ENCODE measurements around the gene TUB. TPM values are rescaled to one million over a fixed set of nuclear protein-coding genes. Genes with fewer than 3 reads are reported as not detected.

TUB gene
- polyA plus RNA-seq: under 1 TPM; 0.71 to 0.78 TPM

GRCh38 chr11:8080674-8081590 is at the start of gene TUB:
Gene TUB (plus strand): TSS chr11:8081211. CDS start chr11:8081511, 300 bp downstream.
- H3K4me3 ChIP-seq (ENCODE audit: low read depth in 1 of 2, low read length in 2 of 2): peak within 1 kb of the TSS; percentile 37 to 66
- no peak within 1 kb of the TSS for H3K27ac ChIP-seq (ENCODE audit: low read depth in 2 of 2, low read length in 1 of 2)
- H3K36me3 ChIP-seq (ENCODE audit: control insufficient read depth in 2 of 2, insufficient read depth in 2 of 2, low read length in 1 of 2): no peaks in the 10 kb centered on the region
- H3K27me3 ChIP-seq (ENCODE audit: control insufficient read depth in 1 of 2, insufficient read depth in 2 of 2, low read length in 2 of 2): no peaks in the 10 kb centered on the region
- H3K9me3 ChIP-seq (ENCODE audit: control insufficient read depth in 2 of 2, insufficient read depth in 1 of 2, low read depth in 1 of 2, low read length in 1 of 2): no peaks in the 10 kb centered on the region
- H3K4me1 ChIP-seq (ENCODE audit: control insufficient read depth in 2 of 2, insufficient read depth in 2 of 2, low read length in 1 of 2): peaks cover 0 to 5% of the 10 kb centered on the region in 2 donors
- 1 to 2% methylated on average over 64 to 104 of the region's 104 CpGs for WGBS, 2 donors

GRCh38 chr11:8031248-8032115 is 49.5 kb upstream of the TUB start:
- Histone ChIP-seq H3K27me3 (ENCODE audit: control insufficient read depth in 1 of 2, insufficient read depth in 2 of 2, low read length in 2 of 2) (no peaks in the 10 kb centered on the region), H3K36me3 (ENCODE audit: control insufficient read depth in 2 of 2, insufficient read depth in 2 of 2, low read length in 1 of 2) (no peaks in the 10 kb centered on the region), H3K9me3 (ENCODE audit: control insufficient read depth in 2 of 2, insufficient read depth in 1 of 2, low read depth in 1 of 2, low read length in 1 of 2) (no peaks in the 10 kb centered on the region), H3K4me3 (ENCODE audit: low read depth in 1 of 2, low read length in 2 of 2) (no peak overlapping the region), H3K4me1 (ENCODE audit: control insufficient read depth in 2 of 2, insufficient read depth in 2 of 2, low read length in 1 of 2) (peaks cover 0 to 5% of the 10 kb centered on the region in 2 donors), H3K27ac (ENCODE audit: low read depth in 2 of 2, low read length in 1 of 2) (no peak overlapping the region)
- 77 to 80% methylated on average over 32 of the region's 32 CpGs for WGBS, 2 donors

GRCh38 chr11:8032122-8032521 is 48.9 kb upstream of the TUB start:
- WGBS, 2 donors: 88 to 90% methylated on average over 10 of the region's 10 CpGs
- Histone ChIP-seq H3K27me3 (ENCODE audit: control insufficient read depth in 1 of 2, insufficient read depth in 2 of 2, low read length in 2 of 2) (no peaks in the 10 kb centered on the region), H3K4me3 (ENCODE audit: low read depth in 1 of 2, low read length in 2 of 2) (no peak overlapping the region), H3K4me1 (ENCODE audit: control insufficient read depth in 2 of 2, insufficient read depth in 2 of 2, low read length in 1 of 2) (peaks cover 0 to 5% of the 10 kb centered on the region in 2 donors), H3K36me3 (ENCODE audit: control insufficient read depth in 2 of 2, insufficient read depth in 2 of 2, low read length in 1 of 2) (no peaks in the 10 kb centered on the region), H3K9me3 (ENCODE audit: control insufficient read depth in 2 of 2, insufficient read depth in 1 of 2, low read depth in 1 of 2, low read length in 1 of 2) (no peaks in the 10 kb centered on the region), H3K27ac (ENCODE audit: low read depth in 2 of 2, low read length in 1 of 2) (no peak overlapping the region)

- Histone ChIP-seq H3K36me3 (ENCODE audit: control insufficient read depth in 2 of 2, insufficient read depth in 2 of 2, low read length in 1 of 2) (no peaks in the 10 kb centered on the region), H3K27me3 (ENCODE audit: control insufficient read depth in 1 of 2, insufficient read depth in 2 of 2, low read length in 2 of 2) (no peaks in the 10 kb centered on the region), H3K4me3 (ENCODE audit: low read depth in 1 of 2, low read length in 2 of 2) (no peak overlapping the region), H3K9me3 (ENCODE audit: control insufficient read depth in 2 of 2, insufficient read depth in 1 of 2, low read depth in 1 of 2, low read length in 1 of 2) (no peaks in the 10 kb centered on the region), H3K4me1 (ENCODE audit: control insufficient read depth in 2 of 2, insufficient read depth in 2 of 2, low read length in 1 of 2) (peaks cover 0 to 5% of the 10 kb centered on the region in 2 donors), H3K27ac (ENCODE audit: low read depth in 2 of 2, low read length in 1 of 2) (no peak overlapping the region)
- 40% methylated on average over 20 of the region's 20 CpGs for WGBS, 2 donors
Observed at GRCh38 chr11:8032576-8033304, 48.3 kb upstream of the TUB start.

DNA sequence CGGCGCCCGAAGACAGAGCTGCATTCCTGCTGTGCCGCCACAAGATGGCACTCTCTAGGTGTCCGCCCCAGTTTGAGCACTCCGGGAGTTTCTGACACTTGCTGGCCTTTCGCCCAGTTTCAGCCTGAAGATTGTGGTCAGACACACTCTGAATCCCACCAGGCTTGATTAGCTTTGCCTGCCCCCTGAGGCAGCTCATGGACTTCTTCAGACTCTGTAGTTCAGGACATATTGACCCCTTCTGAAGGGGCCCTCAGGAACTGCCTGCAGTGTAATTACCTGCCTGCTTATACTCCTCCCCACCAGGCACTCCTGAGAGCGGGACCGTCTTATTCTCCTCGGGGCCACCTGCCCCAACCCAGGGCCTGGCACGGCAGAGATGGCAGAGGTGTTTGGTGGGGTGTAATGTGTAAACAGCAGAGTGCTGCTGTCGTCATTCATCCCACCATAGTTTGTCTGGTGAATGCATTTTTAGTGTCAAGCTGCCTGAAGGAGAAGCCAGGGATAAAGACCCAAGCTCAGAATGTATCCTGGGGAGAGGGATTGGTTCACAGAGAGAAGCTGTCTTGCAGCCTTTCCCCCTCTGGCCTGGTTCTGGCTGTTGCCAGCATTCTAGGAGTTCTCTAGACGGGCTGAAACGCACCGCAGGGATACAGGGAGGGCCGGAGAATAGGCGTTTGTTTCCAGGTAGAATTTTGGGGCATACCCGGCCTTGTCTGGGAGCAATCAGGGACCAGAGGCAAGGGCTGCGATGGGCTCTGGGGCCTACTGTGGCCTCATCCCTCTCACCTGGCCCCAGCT is 47.5 kb upstream of the TUB start:
- no peaks in the 10 kb centered on the region for H3K27me3 ChIP-seq (ENCODE audit: control insufficient read depth in 1 of 2, insufficient read depth in 2 of 2, low read length in 2 of 2)
- WGBS, 2 donors: 35 to 46% methylated on average over 19 of the region's 19 CpGs
- no peak overlapping the region for H3K4me3 ChIP-seq (ENCODE audit: low read depth in 1 of 2, low read length in 2 of 2)
- H3K27ac ChIP-seq (ENCODE audit: low read depth in 2 of 2, low read length in 1 of 2): no peak overlapping the region
- H3K36me3 ChIP-seq (ENCODE audit: control insufficient read depth in 2 of 2, insufficient read depth in 2 of 2, low read length in 1 of 2): no peaks in the 10 kb centered on the region
- H3K9me3 ChIP-seq (ENCODE audit: control insufficient read depth in 2 of 2, insufficient read depth in 1 of 2, low read depth in 1 of 2, low read length in 1 of 2): no peaks in the 10 kb centered on the region
- peaks cover 0 to 5% of the 10 kb centered on the region in 2 donors for H3K4me1 ChIP-seq (ENCODE audit: control insufficient read depth in 2 of 2, insufficient read depth in 2 of 2, low read length in 1 of 2)

- H3K36me3 ChIP-seq (ENCODE audit: control insufficient read depth in 2 of 2, insufficient read depth in 2 of 2, low read length in 1 of 2): no peaks in the 10 kb centered on the region
- H3K27me3 ChIP-seq (ENCODE audit: control insufficient read depth in 1 of 2, insufficient read depth in 2 of 2, low read length in 2 of 2): no peaks in the 10 kb centered on the region
- H3K4me1 ChIP-seq (ENCODE audit: control insufficient read depth in 2 of 2, insufficient read depth in 2 of 2, low read length in 1 of 2): peaks cover 0 to 5% of the 10 kb centered on the region in 2 donors
- H3K4me3 ChIP-seq (ENCODE audit: low read depth in 1 of 2, low read length in 2 of 2): no peak overlapping the region
- H3K27ac ChIP-seq (ENCODE audit: low read depth in 2 of 2, low read length in 1 of 2): no peak overlapping the region
- H3K9me3 ChIP-seq (ENCODE audit: control insufficient read depth in 2 of 2, insufficient read depth in 1 of 2, low read depth in 1 of 2, low read length in 1 of 2): no peaks in the 10 kb centered on the region
- 52 to 69% methylated on average over 3 of the region's 3 CpGs for WGBS, 2 donors
Observed at GRCh38 chr11:8034106-8034585, 46.9 kb upstream of the TUB start.

DNA sequence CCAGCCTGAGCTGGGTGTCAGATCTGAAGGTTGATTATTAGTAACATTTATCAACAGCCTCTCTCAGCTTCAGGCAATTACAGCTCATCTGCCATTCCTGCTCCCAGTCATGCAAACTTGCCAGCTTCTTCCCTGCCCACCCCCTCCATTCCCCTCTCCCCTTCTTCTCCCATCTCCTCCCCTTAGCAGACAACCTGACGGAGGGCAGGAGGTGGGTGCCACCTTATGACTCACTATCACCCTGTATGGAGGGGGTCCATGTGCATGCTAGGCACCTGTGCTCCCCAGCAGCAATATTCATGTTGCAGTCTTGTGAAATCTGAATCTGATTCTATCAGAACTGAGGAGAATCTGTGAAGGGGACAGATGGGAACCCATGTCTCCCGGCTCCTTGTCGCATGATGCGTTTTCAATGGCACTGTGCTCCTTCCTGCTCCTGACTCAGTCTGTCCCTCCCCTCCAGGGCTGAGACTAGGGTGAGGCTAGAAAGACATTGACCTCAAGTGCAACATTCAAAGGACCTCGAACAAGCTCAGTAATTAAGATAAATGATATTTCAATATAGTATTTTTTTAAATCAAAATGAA is 46.3 kb upstream of the TUB start:
- Histone ChIP-seq H3K4me1 (ENCODE audit: control insufficient read depth in 2 of 2, insufficient read depth in 2 of 2, low read length in 1 of 2) (peaks cover 0 to 5% of the 10 kb centered on the region in 2 donors), H3K27ac (ENCODE audit: low read depth in 2 of 2, low read length in 1 of 2) (no peak overlapping the region), H3K4me3 (ENCODE audit: low read depth in 1 of 2, low read length in 2 of 2) (no peak overlapping the region), H3K27me3 (ENCODE audit: control insufficient read depth in 1 of 2, insufficient read depth in 2 of 2, low read length in 2 of 2) (no peaks in the 10 kb centered on the region), H3K9me3 (ENCODE audit: control insufficient read depth in 2 of 2, insufficient read depth in 1 of 2, low read depth in 1 of 2, low read length in 1 of 2) (no peaks in the 10 kb centered on the region), H3K36me3 (ENCODE audit: control insufficient read depth in 2 of 2, insufficient read depth in 2 of 2, low read length in 1 of 2) (no peaks in the 10 kb centered on the region)
- 43 to 61% methylated on average over 5 of the region's 5 CpGs for WGBS, 2 donors

- Histone ChIP-seq H3K27ac (ENCODE audit: low read depth in 2 of 2, low read length in 1 of 2) (no peak overlapping the region), H3K4me1 (ENCODE audit: control insufficient read depth in 2 of 2, insufficient read depth in 2 of 2, low read length in 1 of 2) (peaks cover 0 to 5% of the 10 kb centered on the region in 2 donors), H3K9me3 (ENCODE audit: control insufficient read depth in 2 of 2, insufficient read depth in 1 of 2, low read depth in 1 of 2, low read length in 1 of 2) (no peaks in the 10 kb centered on the region), H3K36me3 (ENCODE audit: control insufficient read depth in 2 of 2, insufficient read depth in 2 of 2, low read length in 1 of 2) (no peaks in the 10 kb centered on the region), H3K27me3 (ENCODE audit: control insufficient read depth in 1 of 2, insufficient read depth in 2 of 2, low read length in 2 of 2) (no peaks in the 10 kb centered on the region), H3K4me3 (ENCODE audit: low read depth in 1 of 2, low read length in 2 of 2) (no peak overlapping the region)
- WGBS, 2 donors: 34 to 65% methylated on average over 11 of the region's 11 CpGs
Observed at GRCh38 chr11:8035200-8035855, 45.7 kb upstream of the TUB start.
